Measurements from ENCODE around the gene NCOA4.
"Not testable (repeated sequence)": the region's sequence is repeated elsewhere in the genome, so short reads cannot be mapped to it uniquely, and the experiment has no call there.

GRCh38 chr10:45984473-45984872, 46.0 kb downstream of the NCOA4 start:
- not testable (repeated sequence) for TF ChIP-seq CTCF, POLR2A (IDR thresholded peaks at IDR 0.05)

Data from right lobe of liver (tissue), 4 donors.